CD4-positive, alpha-beta memory T cell (primary cell): Measurements from ENCODE around the gene ECHDC3. TPM values are rescaled to one million over a fixed set of nuclear protein-coding genes. Genes with fewer than 3 reads are reported as not detected.
A peak's percentile ranks its signal among the peaks of the same experiment; 100 is the strongest.

Experiments used
- CTCF ChIA-PET: fragments of 350-600 bp; sonication (Branson Sonifier 250); formaldehyde crosslinking; loops from one replicate; lab custom pipeline; 2021; ENCODE audit warnings: inconsistent platforms; ENCODE audit not compliant: partially characterized antibody; lab: Charles Lee
- POLR2A ChIA-PET: fragments of 350-600 bp; sonication (Branson Sonifier 250); formaldehyde crosslinking; loops from one replicate; lab custom pipeline; 2021; ENCODE audit not compliant: partially characterized antibody; lab: Charles Lee
- DNase-seq, 5 donors: peaks; one replicate each; pipeline versions ENCODE4 v3.0.0 to v3.0.0-alpha.2; 2020 to 2022; ENCODE audit warnings: mixed read lengths in 1 of 5
- H3K27ac ChIP-seq: one replicate; pipeline ENCODE4 v1.7.0; 2013; ENCODE audit warnings: low read depth, low read length
- H3K27me3 ChIP-seq: 2 replicates; pipeline ENCODE4 v1.7.0; 2013; ENCODE audit warnings: mild to moderate bottlenecking, low read length, moderate library complexity; ENCODE audit not compliant: insufficient read depth
- H3K36me3 ChIP-seq: 2 replicates; pipeline ENCODE4 v1.7.0; 2013; ENCODE audit warnings: mild to moderate bottlenecking, low read length, moderate library complexity; ENCODE audit not compliant: insufficient read depth
- H3K4me1 ChIP-seq: 2 replicates; pipeline ENCODE4 v1.7.0; 2013; ENCODE audit warnings: mild to moderate bottlenecking, low read length, moderate library complexity; ENCODE audit not compliant: insufficient read depth
- H3K4me3 ChIP-seq, 2 donors: one replicate each; pipeline ENCODE4 v1.7.0; 2013; ENCODE audit warnings: low read length in 2 of 2, mild to moderate bottlenecking in 1 of 2
- H3K9me3 ChIP-seq, 2 donors: one replicate each; pipeline ENCODE4 v1.7.0; 2013; ENCODE audit warnings: low read length in 2 of 2, control low read depth in 1 of 2; ENCODE audit not compliant: control insufficient read depth in 1 of 2
- H3K27ac Mint-ChIP-seq, 7 donors: one replicate each; pipeline ENCODE4 v1.8.0; 2020 to 2021; ENCODE audit warnings: mixed read lengths in 7 of 7, mild to moderate bottlenecking in 6 of 7, inconsistent platforms in 3 of 7, moderate library complexity in 3 of 7
- H3K27me3 Mint-ChIP-seq, 2 donors: one replicate each; pipeline ENCODE4 v1.8.0; 2020 to 2021; ENCODE audit warnings: mixed read lengths in 2 of 2
- H3K36me3 Mint-ChIP-seq, 2 donors: one replicate each; pipeline ENCODE4 v1.8.0; 2020 to 2021; ENCODE audit warnings: mixed read lengths in 2 of 2, inconsistent platforms in 1 of 2, mild to moderate bottlenecking in 1 of 2
- H3K4me1 Mint-ChIP-seq, 4 donors: one replicate each; pipeline ENCODE4 v1.8.0; 2020 to 2021; ENCODE audit warnings: mixed read lengths in 4 of 4, mild to moderate bottlenecking in 1 of 4
- H3K4me3 Mint-ChIP-seq, 8 donors: one replicate each; pipeline ENCODE4 v1.8.0; 2020 to 2021; ENCODE audit warnings: mixed read lengths in 8 of 8, mild to moderate bottlenecking in 7 of 8, moderate library complexity in 6 of 8, inconsistent platforms in 3 of 8
- H3K9me3 Mint-ChIP-seq, 8 donors: one replicate each; pipeline ENCODE4 v1.8.0; 2020 to 2021; ENCODE audit warnings: mixed read lengths in 8 of 8, mild to moderate bottlenecking in 5 of 8, inconsistent platforms in 3 of 8, moderate library complexity in 1 of 8
- intact Hi-C: fragments of 100-400 bp; cut with micrococcal nuclease; formaldehyde crosslinking; loops from one replicate; pipeline ENCODE4 v1.15.1; 2023
- polyA plus RNA-seq, 2 donors: library from polyadenylated mRNA; unstranded; fragments of 300-500 nt; fragmentation: Illumina TruSeq; gene quantifications; one replicate each; pipeline ENCODE4 v1.2.3, GENCODE V29; 2021
- total RNA-seq, 2 experiments: library from RNA; stranded (reverse); gene quantifications; one replicate each; pipeline ENCODE4 v1.2.3, GENCODE V29; 2021

ECHDC3 gene
- total and polyA plus RNA-seq, 4 experiments from 2014 or later, result 0.14 to 0.49 (median 0.47) TPM; not detected in 1

- Mint-ChIP-seq H3K27me3 (peaks cover 7% of the 10 kb centered on the region in 2 donors), H3K4me1 (peaks cover 0 to 2% (median 0%) of the 10 kb centered on the region in 4 donors), H3K9me3 (peaks cover 0 to 2% (median 0%) of the 10 kb centered on the region in 8 donors), H3K27ac (peak overlapping the region in 1 of 7 donors; percentile 3), H3K36me3 (no peaks in the 10 kb centered on the region), H3K4me3 (no peak overlapping the region)
- no peak for DNase-seq
- H3K9me3 ChIP-seq, result no peaks in the 10 kb centered on the region
- H3K4me1 ChIP-seq, result no peaks in the 10 kb centered on the region
- no peaks in the 10 kb centered on the region for H3K27me3 ChIP-seq
- ChIA-PET CTCF (interaction anchor here (1.2 kb wide), 1 partner anchor 26 kb away, joined by 4 read pairs; no protein-coding TSS in a partner anchor), POLR2A (no interaction called here)
- no peaks in the 10 kb centered on the region for H3K36me3 ChIP-seq
- H3K27ac ChIP-seq, result no peak overlapping the region
- H3K4me3 ChIP-seq, result no peak overlapping the region
- intact Hi-C loops, result no loop called here
These were observed 51.7 kb downstream of the ECHDC3 start for GRCh38 chr10:11793762-11794479.

- intact Hi-C loops, result no loop called here
- DNase-seq, result no peak
- Histone ChIP-seq H3K4me1 (no peaks in the 10 kb centered on the region), H3K9me3 (no peaks in the 10 kb centered on the region), H3K27ac (no peak overlapping the region), H3K27me3 (no peaks in the 10 kb centered on the region), H3K36me3 (no peaks in the 10 kb centered on the region), H3K4me3 (no peak overlapping the region)
- Mint-ChIP-seq H3K36me3 (no peaks in the 10 kb centered on the region), H3K9me3 (peaks cover 0 to 2% (median 0%) of the 10 kb centered on the region in 8 donors), H3K27ac (peak overlapping the region in 1 of 7 donors; percentile 3), H3K4me3 (no peak overlapping the region), H3K4me1 (peaks cover 0 to 2% (median 0%) of the 10 kb centered on the region in 4 donors), H3K27me3 (peaks cover 7% of the 10 kb centered on the region in 2 donors)
- ChIA-PET POLR2A (no interaction called here), CTCF (no interaction called here)
These were observed 52.4 kb downstream of the ECHDC3 start for GRCh38 chr10:11794566-11794965.

- intact Hi-C loops, result no loop called here
- Histone ChIP-seq H3K36me3 (no peaks in the 10 kb centered on the region), H3K27me3 (no peaks in the 10 kb centered on the region), H3K4me1 (no peaks in the 10 kb centered on the region), H3K4me3 (no peak overlapping the region), H3K27ac (no peak overlapping the region), H3K9me3 (no peaks in the 10 kb centered on the region)
- POLR2A ChIA-PET, result no interaction called here
- Mint-ChIP-seq H3K9me3 (peaks cover 0 to 2% (median 0%) of the 10 kb centered on the region in 8 donors), H3K4me1 (peaks cover 0 to 2% (median 0%) of the 10 kb centered on the region in 4 donors), H3K27ac (no peak overlapping the region), H3K4me3 (no peak overlapping the region), H3K27me3 (peaks cover 7% of the 10 kb centered on the region in 2 donors), H3K36me3 (no peaks in the 10 kb centered on the region)
- no peak for DNase-seq
- CTCF ChIA-PET, result no interaction called here
These were observed 53.1 kb downstream of the ECHDC3 start for GRCh38 chr10:11795101-11795920.

GRCh38 chr10:11796474-11796873 is 54.3 kb downstream of the ECHDC3 start:
- no peaks in the 10 kb centered on the region for H3K36me3 ChIP-seq
- no peaks in the 10 kb centered on the region for H3K4me1 ChIP-seq
- no peak for DNase-seq
- H3K9me3 Mint-ChIP-seq, result peaks cover 0 to 2% (median 0%) of the 10 kb centered on the region in 8 donors
- ChIA-PET POLR2A (no interaction called here), CTCF (interaction anchor here (1.7 kb wide), 1 partner anchor 13 kb away, joined by 5 read pairs; no protein-coding TSS in a partner anchor)
- H3K4me3 Mint-ChIP-seq, result no peak overlapping the region
- no peaks in the 10 kb centered on the region for H3K9me3 ChIP-seq
- no peak overlapping the region for H3K27ac ChIP-seq
- no peak overlapping the region for H3K4me3 ChIP-seq
- peaks cover 0 to 2% (median 0%) of the 10 kb centered on the region in 4 donors for H3K4me1 Mint-ChIP-seq
- no peak overlapping the region for H3K27ac Mint-ChIP-seq
- intact Hi-C loops, result no loop called here
- no peaks in the 10 kb centered on the region for H3K27me3 ChIP-seq
- H3K36me3 Mint-ChIP-seq, result no peaks in the 10 kb centered on the region
- H3K27me3 Mint-ChIP-seq, result peaks cover 7% of the 10 kb centered on the region in 2 donors

- POLR2A ChIA-PET, result no interaction called here
- peaks cover 0 to 2% (median 0%) of the 10 kb centered on the region in 4 donors for H3K4me1 Mint-ChIP-seq
- Histone ChIP-seq H3K36me3 (no peaks in the 10 kb centered on the region), H3K27ac (no peak overlapping the region), H3K9me3 (no peaks in the 10 kb centered on the region), H3K4me3 (no peak overlapping the region), H3K27me3 (no peaks in the 10 kb centered on the region), H3K4me1 (no peaks in the 10 kb centered on the region)
- no peak overlapping the region for H3K27ac Mint-ChIP-seq
- H3K36me3 Mint-ChIP-seq, result no peaks in the 10 kb centered on the region
- no peak for DNase-seq
- H3K4me3 Mint-ChIP-seq, result no peak overlapping the region
- peaks cover 0 to 2% (median 0%) of the 10 kb centered on the region in 8 donors for H3K9me3 Mint-ChIP-seq
- intact Hi-C loops, result no loop called here
- H3K27me3 Mint-ChIP-seq, result peaks cover 3 to 5% of the 10 kb centered on the region in 2 donors
- CTCF ChIA-PET, result interaction anchor here (1.7 kb wide), 1 partner anchor 14 kb away, joined by 5 read pairs; no protein-coding TSS in a partner anchor
These were observed 55.1 kb downstream of the ECHDC3 start for GRCh38 chr10:11797281-11797680.

- intact Hi-C loops, result no loop called here
- Histone ChIP-seq H3K4me3 (no peak overlapping the region), H3K27me3 (no peaks in the 10 kb centered on the region), H3K4me1 (no peaks in the 10 kb centered on the region), H3K9me3 (no peaks in the 10 kb centered on the region), H3K27ac (no peak overlapping the region), H3K36me3 (no peaks in the 10 kb centered on the region)
- Mint-ChIP-seq H3K9me3 (peaks cover 0 to 2% (median 0%) of the 10 kb centered on the region in 8 donors), H3K4me3 (no peak overlapping the region), H3K27me3 (peaks cover 3 to 5% of the 10 kb centered on the region in 2 donors), H3K27ac (no peak overlapping the region), H3K4me1 (peaks cover 0 to 2% (median 0%) of the 10 kb centered on the region in 4 donors), H3K36me3 (no peaks in the 10 kb centered on the region)
- CTCF ChIA-PET, result interaction anchor here (2.0 kb wide), 1 partner anchor 15 kb away, joined by 5 read pairs; no protein-coding TSS in a partner anchor
- POLR2A ChIA-PET, result no interaction called here
- no peak for DNase-seq
These were observed 55.9 kb downstream of the ECHDC3 start for GRCh38 chr10:11797847-11798633.
